ENCODE data around the gene NR1H4.

DNA sequence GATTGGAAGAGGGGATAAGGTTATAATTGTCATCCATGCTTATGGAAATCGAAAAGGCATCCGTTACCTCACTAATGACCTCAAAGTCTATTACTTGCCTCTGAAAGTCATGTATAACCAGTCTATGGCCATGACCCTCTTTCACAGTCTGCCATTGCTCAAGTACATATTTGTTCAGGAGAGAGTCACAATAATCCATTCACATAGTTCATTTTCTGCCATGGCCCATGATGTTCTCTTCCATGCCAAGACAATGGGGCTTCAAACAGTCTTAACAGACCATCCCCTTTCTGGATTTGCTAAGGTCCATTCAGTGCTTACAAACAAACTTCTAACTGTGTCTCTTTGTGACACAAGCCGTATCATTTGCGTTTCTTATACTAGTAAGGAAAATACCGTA, 105.3 kb downstream of the NR1H4 start:
- no peak for TF ChIP-seq RAD21 (IDR thresholded peaks at IDR 0.05 in 1 of 2, conservative IDR thresholded peaks at IDR 0.05 in 1 of 2; ENCODE audit: low read depth in 2 of 2, low read length in 2 of 2)
- TF ChIP-seq ZNF274 (IDR thresholded peaks at IDR 0.05; ENCODE audit: borderline replicate concordance, extremely low read depth, low read length) = no peak
- TF ChIP-seq, protein P1, sequence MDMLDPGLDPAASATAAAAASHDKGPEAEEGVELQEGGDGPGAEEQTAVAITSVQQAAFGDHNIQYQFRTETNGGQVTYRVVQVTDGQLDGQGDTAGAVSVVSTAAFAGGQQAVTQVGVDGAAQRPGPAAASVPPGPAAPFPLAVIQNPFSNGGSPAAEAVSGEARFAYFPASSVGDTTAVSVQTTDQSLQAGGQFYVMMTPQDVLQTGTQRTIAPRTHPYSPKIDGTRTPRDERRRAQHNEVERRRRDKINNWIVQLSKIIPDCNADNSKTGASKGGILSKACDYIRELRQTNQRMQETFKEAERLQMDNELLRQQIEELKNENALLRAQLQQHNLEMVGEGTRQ (IDR thresholded peaks at IDR 0.05; ENCODE audit: low read length) = no peak
- TF ChIP-seq CTCF (IDR thresholded peaks at IDR 0.05; ENCODE audit: control extremely low read depth in 1 of 3, insufficient read depth in 1 of 3, low read depth in 1 of 3, low read length in 3 of 3) = no peak
- TF ChIP-seq FOSL1 (IDR thresholded peaks at IDR 0.05; ENCODE audit: insufficient read depth, low read depth, low read length) = no peak
- TF ChIP-seq SRF (IDR thresholded peaks at IDR 0.05; ENCODE audit: low read depth, low read length) = no peak
- TF ChIP-seq, protein P2, sequence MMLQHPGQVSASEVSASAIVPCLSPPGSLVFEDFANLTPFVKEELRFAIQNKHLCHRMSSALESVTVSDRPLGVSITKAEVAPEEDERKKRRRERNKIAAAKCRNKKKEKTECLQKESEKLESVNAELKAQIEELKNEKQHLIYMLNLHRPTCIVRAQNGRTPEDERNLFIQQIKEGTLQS (IDR thresholded peaks at IDR 0.05; ENCODE audit: insufficient read depth, low read depth, low read length) = no peak
- TF ChIP-seq SIN3A (conservative IDR thresholded peaks at IDR 0.05 in 1 of 2, IDR thresholded peaks at IDR 0.05 in 1 of 2; ENCODE audit: low read depth in 1 of 2, low read length in 2 of 2) = no peak
- no peak for TF ChIP-seq EZH2 (IDR thresholded peaks at IDR 0.05; ENCODE audit: low read depth, low read length, severe bottlenecking)
- TF ChIP-seq POLR2A (IDR thresholded peaks at IDR 0.05; ENCODE audit: control extremely low read depth in 1 of 2, low read depth in 2 of 2, low read length in 2 of 2) = no peak

Data from H1 (cell line).